Measurements from ENCODE around the gene NFKBIL1. TPM values are rescaled to one million over a fixed set of nuclear protein-coding genes. Genes with fewer than 3 reads are reported as not detected.

The NFKBIL1 gene
- total and polyA plus RNA-seq, 7 donors = 18.0 to 55.1 (median 32.5) TPM

DNA sequence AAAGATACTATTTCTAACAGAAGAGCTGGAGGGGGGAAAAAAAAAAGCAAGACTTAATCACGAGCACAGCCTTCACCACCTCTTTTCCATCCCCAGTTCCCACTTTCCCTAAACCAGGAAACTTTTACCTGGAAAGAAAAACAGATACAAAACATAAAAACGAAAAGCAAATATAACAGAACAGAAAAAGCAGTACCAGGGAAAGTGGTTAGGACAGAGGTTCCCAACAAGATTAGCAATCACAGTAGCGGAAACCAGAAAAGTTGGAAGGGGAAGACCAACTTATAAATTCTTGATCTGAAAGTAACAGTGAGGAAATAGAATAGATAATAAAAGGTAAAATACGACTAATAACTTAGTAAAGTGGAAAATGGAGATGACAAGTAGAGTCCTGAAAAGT, 6.8 kb upstream of the NFKBIL1 start:
- Histone ChIP-seq H3K4me1 (peaks cover 0 to 38% (median 35%) of the 10 kb centered on the region in 4 donors), H3K9me3 (no peaks in the 10 kb centered on the region), H3K36me3 (peaks cover 26 to 48% (median 42%) of the 10 kb centered on the region in 4 donors), H3K27me3 (no peaks in the 10 kb centered on the region), H3K4me3 (peak overlapping the region; percentile 65 to 78 (median 70)), H3K27ac (peak overlapping the region; percentile 92 to 97 (median 96))
- 13 to 16% methylated on average over 4 of the region's 4 CpGs for WGBS, 2 donors
- no peak for DNase-seq
- intact Hi-C loops (cut with DNase I) = loop anchor here (2.0 to 10.0 kb wide), 5 partner anchors 46 to 647 kb away; partner anchors contain the start of genes ABHD16A, LY6G6F, NELFE and SKIC2
- TF ChIP-seq CTCF (IDR thresholded peaks at IDR 0.05) (no peak), POLR2AphosphoS5 (IDR thresholded peaks at IDR 0.05) (no peak), EP300 (IDR thresholded peaks at IDR 0.05) (no peak), POLR2A (IDR thresholded peaks at IDR 0.05) (no peak)

DNA sequence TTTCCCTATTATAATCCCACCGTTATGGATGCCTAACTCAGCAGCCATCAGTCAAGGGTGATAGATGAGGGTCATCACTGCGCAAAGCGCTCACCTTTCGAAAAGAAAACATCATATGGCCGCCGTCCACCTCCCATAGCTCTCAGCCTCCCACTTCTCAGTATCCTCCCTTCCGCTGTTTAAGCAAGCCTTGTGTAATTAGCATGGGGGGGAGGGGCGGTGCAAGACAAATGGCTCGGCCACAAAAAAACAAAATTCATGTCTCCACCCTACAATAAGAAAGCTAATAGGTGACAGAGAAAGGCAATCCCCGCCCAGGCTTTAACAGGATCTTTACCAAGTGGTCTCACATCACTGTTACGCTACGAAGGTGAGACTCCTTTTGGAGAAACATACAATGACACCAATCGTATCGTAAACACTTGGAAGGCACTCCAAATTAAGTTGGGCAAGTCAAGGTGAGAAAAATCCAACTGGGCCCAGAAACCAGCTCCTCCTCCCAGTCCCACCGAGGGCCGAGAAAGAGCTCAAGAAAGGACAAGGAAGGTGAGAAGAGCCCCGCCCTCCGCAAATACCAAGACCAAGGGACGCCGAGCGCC, 6.2 kb upstream of the NFKBIL1 start:
- H3K27me3 ChIP-seq = no peaks in the 10 kb centered on the region
- no peak for DNase-seq
- no peaks in the 10 kb centered on the region for H3K9me3 ChIP-seq
- peak overlapping the region; percentile 92 to 97 (median 96) for H3K27ac ChIP-seq
- peak overlapping the region; percentile 65 to 78 (median 70) for H3K4me3 ChIP-seq
- WGBS, 2 donors = 1% methylated on average over 21 of the region's 21 CpGs
- H3K4me1 ChIP-seq = peaks cover 0 to 38% (median 37%) of the 10 kb centered on the region in 4 donors
- intact Hi-C loops (cut with DNase I) = loop anchor here (2.0 to 10.0 kb wide), 5 partner anchors 46 to 646 kb away; partner anchors contain the start of genes ABHD16A, LY6G6F, NELFE and SKIC2
- peaks cover 22 to 42% (median 36%) of the 10 kb centered on the region in 4 donors for H3K36me3 ChIP-seq
- TF ChIP-seq POLR2AphosphoS5 (IDR thresholded peaks at IDR 0.05) (no peak), EP300 (IDR thresholded peaks at IDR 0.05) (no peak), CTCF (IDR thresholded peaks at IDR 0.05) (no peak), POLR2A (IDR thresholded peaks at IDR 0.05) (no peak)

GRCh38 chr6:31541658-31542521, 5.5 kb upstream of the NFKBIL1 start, which contains the start of gene DDX39B:
DDX39B (minus strand) TSS chr6:31542003; CDS start chr6:31540532, 1,471 bp downstream.
- WGBS, 2 donors = 0% methylated on average over 43 of the region's 43 CpGs
- H3K4me1 ChIP-seq = peaks cover 0 to 45% (median 37%) of the 10 kb centered on the region in 4 donors
- TF ChIP-seq POLR2AphosphoS5 (IDR thresholded peaks at IDR 0.05) = peak; percentile 89 to 95 (median 92)
- no peak for TF ChIP-seq CTCF (IDR thresholded peaks at IDR 0.05)
- TF ChIP-seq POLR2A (IDR thresholded peaks at IDR 0.05) = peak; percentile 64 to 77
- TF ChIP-seq EP300 (IDR thresholded peaks at IDR 0.05) = peak in 1 of 4 donors; percentile 10
- no peaks in the 10 kb centered on the region for H3K9me3 ChIP-seq
- intact Hi-C loops (cut with DNase I) = loop anchor here (1.0 to 10.0 kb wide), 6 partner anchors 47 to 645 kb away; partner anchors contain the start of genes ABHD16A, LY6G6F, NELFE and PRRC2A
- peak within 1 kb of the TSS; percentile 65 to 78 (median 70) for H3K4me3 ChIP-seq
- H3K27me3 ChIP-seq = no peaks in the 10 kb centered on the region
- peak; percentile 99 for DNase-seq
- peaks cover 16 to 35% (median 30%) of the 10 kb centered on the region in 4 donors for H3K36me3 ChIP-seq
- peak within 1 kb of the TSS; percentile 92 to 97 (median 96) for H3K27ac ChIP-seq

- no peak overlapping the region for H3K4me3 ChIP-seq
- TF ChIP-seq EP300 (IDR thresholded peaks at IDR 0.05) = no peak
- TF ChIP-seq POLR2A (IDR thresholded peaks at IDR 0.05) = no peak
- no peak for TF ChIP-seq POLR2AphosphoS5 (IDR thresholded peaks at IDR 0.05)
- no peak for TF ChIP-seq CTCF (IDR thresholded peaks at IDR 0.05)
- H3K27ac ChIP-seq = peak overlapping the region in 3 of 4 donors; percentile 95 to 97 (median 96)
- H3K36me3 ChIP-seq = peaks cover 11 to 18% (median 16%) of the 10 kb centered on the region in 4 donors
- intact Hi-C loops (cut with DNase I) = loop anchor here (5.0 to 10.0 kb wide), 4 partner anchors 161 to 644 kb away; partner anchors contain the start of genes ABHD16A, LY6G6F, NELFE and SKIC2
- WGBS, 2 donors = 95 to 96% methylated on average over 6 of the region's 6 CpGs
- no peaks in the 10 kb centered on the region for H3K27me3 ChIP-seq
- no peaks in the 10 kb centered on the region for H3K9me3 ChIP-seq
- H3K4me1 ChIP-seq = peaks cover 0 to 51% (median 43%) of the 10 kb centered on the region in 4 donors
- DNase-seq = no peak
These were observed 3.8 kb upstream of the NFKBIL1 start for GRCh38 chr6:31543639-31544038.
